ENCODE data around the gene CAT. TPM values are rescaled to one million over a fixed set of nuclear protein-coding genes. Genes with fewer than 3 reads are reported as not detected.

CAT gene
- total and polyA plus RNA-seq, 9 donors: 38.5 to 125 (median 53.9) TPM

DNA sequence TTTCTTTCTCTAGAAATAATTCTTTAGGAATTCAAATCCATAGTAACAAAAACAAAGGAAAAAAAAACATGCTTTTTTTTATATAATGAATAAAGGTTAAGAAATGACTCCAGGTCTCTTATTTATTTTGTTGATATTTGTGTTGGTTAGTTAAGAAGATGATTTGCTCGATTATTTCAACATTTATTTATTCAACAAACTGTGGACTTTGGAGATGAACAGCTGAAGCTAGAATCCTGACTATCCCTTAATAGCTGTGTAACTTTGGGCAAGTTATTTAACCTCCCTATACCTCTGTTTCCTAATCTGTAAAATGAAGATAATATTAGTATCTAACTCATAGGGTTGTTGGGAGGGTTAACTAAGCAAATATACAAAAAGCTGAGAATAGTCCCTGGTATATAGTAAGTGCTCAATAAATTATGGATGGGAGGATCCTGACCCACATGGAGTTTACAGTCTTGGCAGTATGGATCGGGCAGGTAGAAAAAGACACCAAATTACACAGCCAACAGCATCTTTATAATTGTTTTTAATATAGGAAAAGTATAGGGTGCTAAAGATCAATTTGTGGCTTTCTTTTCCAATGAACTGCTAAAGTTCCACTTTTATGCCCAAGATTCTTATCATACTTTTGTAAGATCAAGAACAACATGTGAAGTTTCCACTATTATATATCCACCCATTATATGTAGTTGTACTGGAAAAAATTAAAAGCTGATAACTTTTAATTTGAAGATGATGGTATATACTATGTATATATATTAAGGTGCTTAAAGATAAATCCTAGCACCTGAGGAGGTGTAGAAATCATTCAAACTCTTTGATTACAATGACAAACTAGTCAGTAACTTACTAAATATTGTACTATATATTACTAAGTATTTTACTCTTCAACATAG is 1.3 kb upstream of the CAT start:
- no peak for DNase-seq
- intact Hi-C loops (cut with DNase I): no loop called here
- Histone ChIP-seq H3K36me3 (no peaks in the 10 kb centered on the region), H3K4me3 (peak overlapping the region; percentile 84), H3K27me3 (no peaks in the 10 kb centered on the region), H3K4me1 (ENCODE audit: insufficient read depth) (peaks cover 2% of the 10 kb centered on the region), H3K9me3 (no peaks in the 10 kb centered on the region), H3K27ac (no peak overlapping the region)
- WGBS, 3 donors: 84 to 91% (median 90%) methylated on average over 2 of the region's 2 CpGs
- TF ChIP-seq, protein P1, sequence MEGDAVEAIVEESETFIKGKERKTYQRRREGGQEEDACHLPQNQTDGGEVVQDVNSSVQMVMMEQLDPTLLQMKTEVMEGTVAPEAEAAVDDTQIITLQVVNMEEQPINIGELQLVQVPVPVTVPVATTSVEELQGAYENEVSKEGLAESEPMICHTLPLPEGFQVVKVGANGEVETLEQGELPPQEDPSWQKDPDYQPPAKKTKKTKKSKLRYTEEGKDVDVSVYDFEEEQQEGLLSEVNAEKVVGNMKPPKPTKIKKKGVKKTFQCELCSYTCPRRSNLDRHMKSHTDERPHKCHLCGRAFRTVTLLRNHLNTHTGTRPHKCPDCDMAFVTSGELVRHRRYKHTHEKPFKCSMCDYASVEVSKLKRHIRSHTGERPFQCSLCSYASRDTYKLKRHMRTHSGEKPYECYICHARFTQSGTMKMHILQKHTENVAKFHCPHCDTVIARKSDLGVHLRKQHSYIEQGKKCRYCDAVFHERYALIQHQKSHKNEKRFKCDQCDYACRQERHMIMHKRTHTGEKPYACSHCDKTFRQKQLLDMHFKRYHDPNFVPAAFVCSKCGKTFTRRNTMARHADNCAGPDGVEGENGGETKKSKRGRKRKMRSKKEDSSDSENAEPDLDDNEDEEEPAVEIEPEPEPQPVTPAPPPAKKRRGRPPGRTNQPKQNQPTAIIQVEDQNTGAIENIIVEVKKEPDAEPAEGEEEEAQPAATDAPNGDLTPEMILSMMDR (IDR thresholded peaks at IDR 0.05): no peak
- TF ChIP-seq POLR2A (IDR thresholded peaks at IDR 0.05) (no peak), EP300 (IDR thresholded peaks at IDR 0.05) (no peak)

- intact Hi-C loops (cut with DNase I): no loop called here
- no peaks in the 10 kb centered on the region for H3K9me3 ChIP-seq
- TF ChIP-seq EP300 (IDR thresholded peaks at IDR 0.05) (no peak), POLR2A (IDR thresholded peaks at IDR 0.05) (no peak)
- TF ChIP-seq, protein P1 (IDR thresholded peaks at IDR 0.05): no peak
- peaks cover 6% of the 10 kb centered on the region for H3K4me1 ChIP-seq (ENCODE audit: insufficient read depth)
- H3K27me3 ChIP-seq: no peaks in the 10 kb centered on the region
- H3K4me3 ChIP-seq: peak overlapping the region; percentile 84
- 21 to 29% (median 22%) methylated on average over 8 of the region's 8 CpGs for WGBS, 3 donors
- H3K36me3 ChIP-seq: no peaks in the 10 kb centered on the region
- H3K27ac ChIP-seq: no peak overlapping the region
- no peak for DNase-seq
Observed at GRCh38 chr11:34439610-34440198, 970 bp downstream of the CAT start.

- DNase-seq: no peak
- Histone ChIP-seq H3K27ac (no peak overlapping the region), H3K4me3 (no peak overlapping the region), H3K9me3 (no peaks in the 10 kb centered on the region), H3K27me3 (no peaks in the 10 kb centered on the region), H3K4me1 (ENCODE audit: insufficient read depth) (peaks cover 8% of the 10 kb centered on the region), H3K36me3 (no peaks in the 10 kb centered on the region)
- intact Hi-C loops (cut with DNase I): no loop called here
- TF ChIP-seq, protein P1 (IDR thresholded peaks at IDR 0.05): no peak
- no peak for TF ChIP-seq EP300 (IDR thresholded peaks at IDR 0.05)
- TF ChIP-seq POLR2A (IDR thresholded peaks at IDR 0.05): no peak
Observed at GRCh38 chr11:34441814-34442213, 3.1 kb downstream of the CAT start.

DNA sequence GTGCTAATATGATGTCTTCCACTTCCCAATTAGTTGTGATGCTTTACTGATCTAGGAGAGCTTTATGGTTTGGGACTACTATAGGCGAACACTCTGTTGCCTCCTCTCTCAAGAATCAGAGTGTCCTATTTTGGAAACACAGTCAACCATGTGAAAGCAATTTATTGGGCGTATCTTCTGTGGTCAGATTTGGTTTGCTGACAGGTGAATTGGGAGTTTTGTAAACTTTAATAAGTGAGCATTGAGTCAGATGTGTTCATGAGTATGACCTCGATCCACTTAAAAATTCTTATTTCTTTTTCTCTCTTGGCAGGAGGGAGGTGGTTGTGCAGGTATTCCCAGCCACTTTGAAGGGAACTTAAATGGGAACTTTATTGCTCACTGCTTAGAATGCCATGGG is 4.4 kb downstream of the CAT start:
- DNase-seq: no peak
- no peak overlapping the region for H3K4me3 ChIP-seq
- no peaks in the 10 kb centered on the region for H3K36me3 ChIP-seq
- no peaks in the 10 kb centered on the region for H3K9me3 ChIP-seq
- H3K4me1 ChIP-seq (ENCODE audit: insufficient read depth): peaks cover 8% of the 10 kb centered on the region
- no peak overlapping the region for H3K27ac ChIP-seq
- TF ChIP-seq, protein P1 (IDR thresholded peaks at IDR 0.05): no peak
- TF ChIP-seq POLR2A (IDR thresholded peaks at IDR 0.05): no peak
- no peak for TF ChIP-seq EP300 (IDR thresholded peaks at IDR 0.05)
- WGBS, 3 donors: 92 to 95% (median 93%) methylated on average over 3 of the region's 3 CpGs
- H3K27me3 ChIP-seq: no peaks in the 10 kb centered on the region
- intact Hi-C loops (cut with DNase I): no loop called here
